Calu3 (cell line): Measurements from ENCODE around the gene LHFPL3. TPM values are rescaled to one million over a fixed set of nuclear protein-coding genes. Genes with fewer than 3 reads are reported as not detected.

Experiments
- BruUV-seq: library from RNA; stranded (reverse); fragments of 400-500 nt; replicated peaks from 2 replicates; lab custom pipeline; 2021; lab: Mats Ljungman, UMichigan
- CTCF ChIA-PET: fragments of 300-600 bp; sonication (Branson Sonifier 250); formaldehyde crosslinking; loops from one replicate; lab custom pipeline; 2022; ENCODE audit warnings: antibody characterized with exemption; lab: Charles Lee
- DNase-seq: peaks from one replicate; pipeline ENCODE4 v3.0.0; 2022
- H3K27ac Mint-ChIP-seq: one replicate; pipeline ENCODE4 v1.8.0; 2022; ENCODE audit warnings: mixed read lengths; ENCODE audit not compliant: unreplicated experiment
- H3K27me3 Mint-ChIP-seq: one replicate; pipeline ENCODE4 v1.8.0; 2022; ENCODE audit warnings: mixed read lengths; ENCODE audit not compliant: unreplicated experiment
- H3K36me3 Mint-ChIP-seq: one replicate; pipeline ENCODE4 v1.8.0; 2022; ENCODE audit warnings: mild to moderate bottlenecking, moderate library complexity, mixed read lengths; ENCODE audit not compliant: insufficient read depth, unreplicated experiment
- H3K4me1 Mint-ChIP-seq: one replicate; pipeline ENCODE4 v1.8.0; 2022; ENCODE audit warnings: mild to moderate bottlenecking, low read depth, mixed read lengths; ENCODE audit not compliant: unreplicated experiment
- H3K4me3 Mint-ChIP-seq: one replicate; pipeline ENCODE4 v1.8.0; 2022; ENCODE audit warnings: mild to moderate bottlenecking, low read depth, moderate library complexity, mixed read lengths; ENCODE audit not compliant: unreplicated experiment
- H3K9me3 Mint-ChIP-seq: one replicate; pipeline ENCODE4 v1.8.0; 2022; ENCODE audit warnings: low read depth, mixed read lengths; ENCODE audit not compliant: unreplicated experiment
- CTCF ChIP-seq: fragments of 200-600 bp; IDR thresholded peaks from one replicate; pipeline ENCODE4 v1.8.0; 2022; ENCODE audit warnings: antibody characterized with exemption; ENCODE audit not compliant: unreplicated experiment
- intact Hi-C: fragments of 100-400 bp; cut with micrococcal nuclease; formaldehyde crosslinking; loops from one replicate; pipeline ENCODE4 v1.10.0; 2022; ENCODE audit not compliant: unreplicated experiment
- total RNA-seq: library from RNA; stranded (reverse); gene quantifications from 2 replicates; pipeline ENCODE4 v1.2.3, GENCODE V29; 2022

LHFPL3 gene
- total RNA-seq, 1 experiment from 2014 or later: not detected

- Mint-ChIP-seq H3K27me3 (peaks cover 31% of the 10 kb centered on the region), H3K4me3 (no peak overlapping the region), H3K27ac (no peak overlapping the region), H3K4me1 (no peaks in the 10 kb centered on the region), H3K36me3 (no peaks in the 10 kb centered on the region), H3K9me3 (no peaks in the 10 kb centered on the region)
- intact Hi-C loops: no loop called here
- no TSS peak for BruUV-seq
- CTCF ChIA-PET: no interaction called here
- TF ChIP-seq CTCF: no peak
- DNase-seq: no peak
Observed at GRCh38 chr7:104530251-104530650, 201.8 kb downstream of the LHFPL3 start.

GRCh38 chr7:104534149-104534548 lies 205.7 kb downstream of the LHFPL3 start:
- Mint-ChIP-seq H3K27me3 (peaks cover 38% of the 10 kb centered on the region), H3K36me3 (no peaks in the 10 kb centered on the region), H3K4me1 (no peaks in the 10 kb centered on the region), H3K4me3 (no peak overlapping the region), H3K9me3 (no peaks in the 10 kb centered on the region), H3K27ac (no peak overlapping the region)
- BruUV-seq: no TSS peak
- intact Hi-C loops: no loop called here
- CTCF ChIA-PET: no interaction called here
- no peak for DNase-seq
- TF ChIP-seq CTCF: no peak

GRCh38 chr7:104535841-104536240 lies 207.4 kb downstream of the LHFPL3 start:
- Mint-ChIP-seq H3K9me3 (no peaks in the 10 kb centered on the region), H3K4me3 (no peak overlapping the region), H3K27ac (no peak overlapping the region), H3K27me3 (peaks cover 34% of the 10 kb centered on the region), H3K4me1 (no peaks in the 10 kb centered on the region), H3K36me3 (no peaks in the 10 kb centered on the region)
- no peak for TF ChIP-seq CTCF
- DNase-seq: no peak
- intact Hi-C loops: no loop called here
- CTCF ChIA-PET: no interaction called here
- BruUV-seq: no TSS peak

GRCh38 chr7:104536956-104537355 lies 208.6 kb downstream of the LHFPL3 start:
- TF ChIP-seq CTCF: no peak
- no peak for DNase-seq
- no peaks in the 10 kb centered on the region for H3K4me1 Mint-ChIP-seq
- H3K27ac Mint-ChIP-seq: no peak overlapping the region
- H3K36me3 Mint-ChIP-seq: no peaks in the 10 kb centered on the region
- peaks cover 45% of the 10 kb centered on the region for H3K27me3 Mint-ChIP-seq
- CTCF ChIA-PET: no interaction called here
- H3K9me3 Mint-ChIP-seq: peaks cover 3% of the 10 kb centered on the region
- H3K4me3 Mint-ChIP-seq: no peak overlapping the region
- BruUV-seq: no TSS peak
- intact Hi-C loops: no loop called here
